ENCODE results near the gene ERC2.

Gene ERC2

DNA sequence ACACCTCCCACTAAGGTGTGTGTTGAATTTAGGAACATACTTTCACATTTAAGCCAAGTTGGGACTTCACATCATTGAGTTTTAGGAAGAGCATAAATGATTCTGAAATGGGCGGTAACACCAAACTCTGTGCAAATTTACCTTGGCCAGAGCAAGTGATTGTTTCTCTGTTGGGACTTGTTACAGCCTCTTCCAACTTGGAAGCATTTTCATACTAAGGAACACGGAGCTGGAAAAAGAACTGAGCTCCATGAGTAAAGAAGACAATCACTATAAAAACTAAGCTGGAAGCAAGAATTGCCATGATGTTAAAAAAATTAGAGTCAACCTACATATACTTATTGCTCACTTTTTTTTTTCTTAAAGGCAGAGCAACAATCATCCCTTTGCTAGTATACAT, 371.3 kb downstream of the ERC2 start:
- H3K4me1 ChIP-seq: no peaks in the 10 kb centered on the region
- H3K79me2 ChIP-seq: no peaks in the 10 kb centered on the region
- H3K4me2 ChIP-seq (ENCODE audit: low read length): no peak overlapping the region
- H3K36me3 ChIP-seq (ENCODE audit: control insufficient read depth, insufficient read depth, low read length): no peaks in the 10 kb centered on the region
- TF ChIP-seq CTCF (IDR thresholded peaks at IDR 0.05): no peak
- no peaks in the 10 kb centered on the region for H3K9me3 ChIP-seq (ENCODE audit: control insufficient read depth, low read length)
- no peaks in the 10 kb centered on the region for H3K27me3 ChIP-seq (ENCODE audit: control insufficient read depth, insufficient read depth, low read length)
- no peak overlapping the region for H3K9ac ChIP-seq
- no peak overlapping the region for H2AFZ ChIP-seq
- H3K4me3 ChIP-seq (ENCODE audit: low read depth, low read length): no peak overlapping the region
- no peak overlapping the region for H3K27ac ChIP-seq

GRCh38 chr3:56094170-56094569, 374.1 kb downstream of the ERC2 start:
- Histone ChIP-seq H2AFZ (no peak overlapping the region), H3K36me3 (ENCODE audit: control insufficient read depth, insufficient read depth, low read length) (no peaks in the 10 kb centered on the region), H3K4me3 (ENCODE audit: low read depth, low read length) (no peak overlapping the region), H3K4me1 (no peaks in the 10 kb centered on the region), H3K4me2 (ENCODE audit: low read length) (no peak overlapping the region), H3K79me2 (no peaks in the 10 kb centered on the region), H3K9me3 (ENCODE audit: control insufficient read depth, low read length) (no peaks in the 10 kb centered on the region), H3K9ac (no peak overlapping the region), H3K27me3 (ENCODE audit: control insufficient read depth, insufficient read depth, low read length) (no peaks in the 10 kb centered on the region), H3K27ac (no peak overlapping the region)
- TF ChIP-seq CTCF (IDR thresholded peaks at IDR 0.05): no peak

DNA sequence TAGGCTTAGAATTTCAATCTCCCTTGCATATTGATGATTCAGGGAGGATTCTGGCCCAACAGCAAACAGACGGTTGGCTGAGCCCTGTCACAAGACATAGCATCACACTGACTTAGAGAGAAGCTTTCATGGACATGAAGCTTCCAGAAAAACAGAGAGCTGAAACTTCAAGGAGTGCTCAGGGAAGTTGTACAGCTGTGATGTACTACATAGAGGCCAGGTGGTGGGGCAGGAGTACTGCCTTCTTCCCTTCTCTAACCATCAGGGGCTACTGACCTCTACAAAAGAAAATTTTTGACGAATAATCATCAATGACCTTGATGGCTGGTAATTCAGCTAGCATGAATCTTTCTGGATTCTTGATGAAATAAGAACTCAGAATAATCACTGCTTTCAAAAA, 378.5 kb downstream of the ERC2 start:
- TF ChIP-seq CTCF (IDR thresholded peaks at IDR 0.05): no peak
- H3K36me3 ChIP-seq (ENCODE audit: control insufficient read depth, insufficient read depth, low read length): no peaks in the 10 kb centered on the region
- H3K27me3 ChIP-seq (ENCODE audit: control insufficient read depth, insufficient read depth, low read length): no peaks in the 10 kb centered on the region
- H3K9ac ChIP-seq: no peak overlapping the region
- no peak overlapping the region for H2AFZ ChIP-seq
- H3K9me3 ChIP-seq (ENCODE audit: control insufficient read depth, low read length): no peaks in the 10 kb centered on the region
- H3K4me1 ChIP-seq: no peaks in the 10 kb centered on the region
- no peaks in the 10 kb centered on the region for H3K79me2 ChIP-seq
- no peak overlapping the region for H3K27ac ChIP-seq
- H3K4me3 ChIP-seq (ENCODE audit: low read depth, low read length): no peak overlapping the region
- no peak overlapping the region for H3K4me2 ChIP-seq (ENCODE audit: low read length)

- H3K4me3 ChIP-seq (ENCODE audit: low read depth, low read length): no peak overlapping the region
- H3K4me2 ChIP-seq (ENCODE audit: low read length): no peak overlapping the region
- no peak overlapping the region for H3K27ac ChIP-seq
- TF ChIP-seq CTCF (IDR thresholded peaks at IDR 0.05): no peak
- H3K9ac ChIP-seq: no peak overlapping the region
- H3K4me1 ChIP-seq: no peaks in the 10 kb centered on the region
- H3K27me3 ChIP-seq (ENCODE audit: control insufficient read depth, insufficient read depth, low read length): no peaks in the 10 kb centered on the region
- H3K79me2 ChIP-seq: no peaks in the 10 kb centered on the region
- no peaks in the 10 kb centered on the region for H3K9me3 ChIP-seq (ENCODE audit: control insufficient read depth, low read length)
- H3K36me3 ChIP-seq (ENCODE audit: control insufficient read depth, insufficient read depth, low read length): no peaks in the 10 kb centered on the region
- no peak overlapping the region for H2AFZ ChIP-seq
Measured at GRCh38 chr3:56087451-56088053, 380.7 kb downstream of the ERC2 start.

DNA sequence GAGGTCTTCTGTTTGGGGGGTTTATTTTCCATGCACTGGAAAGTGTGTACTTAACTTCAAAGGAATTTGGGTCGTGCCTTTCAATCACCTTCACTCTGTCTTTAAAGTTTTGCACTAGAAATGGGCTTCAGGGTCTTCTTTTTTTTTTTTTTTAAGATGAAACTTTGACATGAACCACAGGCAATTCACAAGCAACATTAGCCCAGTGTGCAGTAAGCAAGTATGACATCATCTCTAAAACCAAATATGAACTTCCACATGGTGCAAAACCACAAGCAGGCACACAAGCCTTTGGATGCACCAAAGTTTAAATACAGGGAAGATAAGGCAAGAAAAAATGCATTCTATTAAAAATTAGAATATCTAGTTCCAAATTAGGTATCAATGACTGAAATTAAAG, 381.9 kb downstream of the ERC2 start:
- H3K4me3 ChIP-seq (ENCODE audit: low read depth, low read length): no peak overlapping the region
- H3K4me1 ChIP-seq: no peaks in the 10 kb centered on the region
- no peak for TF ChIP-seq CTCF (IDR thresholded peaks at IDR 0.05)
- no peak overlapping the region for H3K9ac ChIP-seq
- H3K9me3 ChIP-seq (ENCODE audit: control insufficient read depth, low read length): no peaks in the 10 kb centered on the region
- H3K4me2 ChIP-seq (ENCODE audit: low read length): no peak overlapping the region
- no peaks in the 10 kb centered on the region for H3K36me3 ChIP-seq (ENCODE audit: control insufficient read depth, insufficient read depth, low read length)
- no peak overlapping the region for H3K27ac ChIP-seq
- H3K27me3 ChIP-seq (ENCODE audit: control insufficient read depth, insufficient read depth, low read length): no peaks in the 10 kb centered on the region
- no peaks in the 10 kb centered on the region for H3K79me2 ChIP-seq
- H2AFZ ChIP-seq: no peak overlapping the region
